Right lobe of liver (tissue), 4 donors: ENCODE results near the gene TEX44.

Experiments used
- POLR2A ChIP-seq: fragments of 450-650 bp; IDR thresholded peaks from one replicate; pipeline ENCODE4 v1.6.1; 2017; ENCODE audit warnings: antibody characterized with exemption, mild to moderate bottlenecking
- TF ChIP-seq, protein P1 (sequence below), 4 donors: fragments of 200-600 bp in 3 of 4; fragments of 450-650 bp in 1 of 4; IDR thresholded peaks; one replicate each; pipeline versions ENCODE4 v1.5.1 to v1.8.0; 2016 to 2022; ENCODE audit warnings: antibody characterized with exemption in 4 of 4, mild to moderate bottlenecking in 2 of 4
- donor health status: DM: no; HTN: no; CAD: no.
- donor health status: DM: no; HTN: no; CAD: no.
- donor health status: DM: no; HTN: yes; CAD: no.

DNA sequence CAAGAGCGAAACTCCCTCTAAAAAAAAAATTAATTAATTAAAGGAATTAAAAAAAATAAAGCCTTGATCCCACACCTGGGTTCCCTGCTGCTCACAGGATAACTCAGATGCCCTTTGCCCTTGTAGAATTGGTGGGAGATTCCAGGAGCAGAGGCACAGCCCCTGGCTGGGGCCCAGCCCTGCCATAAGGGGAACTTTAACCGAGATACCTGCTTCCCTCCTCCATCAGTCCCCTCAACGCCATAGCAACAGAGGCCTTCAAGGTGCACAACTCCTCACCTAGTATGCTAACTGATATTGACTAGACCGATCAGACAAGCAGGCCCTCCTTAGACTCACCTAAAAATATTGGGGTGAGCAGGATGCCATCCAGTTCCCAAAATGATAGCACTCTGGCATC is 23.6 kb downstream of the TEX44 start:
- TF ChIP-seq, protein P1, sequence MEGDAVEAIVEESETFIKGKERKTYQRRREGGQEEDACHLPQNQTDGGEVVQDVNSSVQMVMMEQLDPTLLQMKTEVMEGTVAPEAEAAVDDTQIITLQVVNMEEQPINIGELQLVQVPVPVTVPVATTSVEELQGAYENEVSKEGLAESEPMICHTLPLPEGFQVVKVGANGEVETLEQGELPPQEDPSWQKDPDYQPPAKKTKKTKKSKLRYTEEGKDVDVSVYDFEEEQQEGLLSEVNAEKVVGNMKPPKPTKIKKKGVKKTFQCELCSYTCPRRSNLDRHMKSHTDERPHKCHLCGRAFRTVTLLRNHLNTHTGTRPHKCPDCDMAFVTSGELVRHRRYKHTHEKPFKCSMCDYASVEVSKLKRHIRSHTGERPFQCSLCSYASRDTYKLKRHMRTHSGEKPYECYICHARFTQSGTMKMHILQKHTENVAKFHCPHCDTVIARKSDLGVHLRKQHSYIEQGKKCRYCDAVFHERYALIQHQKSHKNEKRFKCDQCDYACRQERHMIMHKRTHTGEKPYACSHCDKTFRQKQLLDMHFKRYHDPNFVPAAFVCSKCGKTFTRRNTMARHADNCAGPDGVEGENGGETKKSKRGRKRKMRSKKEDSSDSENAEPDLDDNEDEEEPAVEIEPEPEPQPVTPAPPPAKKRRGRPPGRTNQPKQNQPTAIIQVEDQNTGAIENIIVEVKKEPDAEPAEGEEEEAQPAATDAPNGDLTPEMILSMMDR (IDR thresholded peaks at IDR 0.05), result no peak
- TF ChIP-seq POLR2A, result no peak
